Tibial artery (tissue), 4 donors: ENCODE data around the gene RND2.

ENCODE experiments used
- DNase-seq, 2 donors: peaks; one replicate each; pipeline ENCODE4 v3.0.0-alpha.2; 2019
- H3K27ac ChIP-seq, 2 donors: fragments of 200-600 bp; sonication (generic) in 1 of 2; 1 replicate in 1 of 2; 2 replicates in 1 of 2; pipeline ENCODE4 v1.5.1; 2018 to 2019; ENCODE audit warnings: mild to moderate bottlenecking in 1 of 2
- H3K27me3 ChIP-seq, 2 donors: fragments of 200-600 bp; sonication (generic) in 1 of 2; one replicate each; pipeline versions ENCODE4 v1.5.1 to v1.6.0; 2016 to 2019
- H3K36me3 ChIP-seq, 3 donors: fragments of 200-600 bp; sonication (generic) in 2 of 3; one replicate each; pipeline ENCODE4 v1.5.1; 2016 to 2019; ENCODE audit warnings: mild to moderate bottlenecking in 2 of 3
- H3K4me1 ChIP-seq, 4 donors: fragments of 200-600 bp; sonication (generic) in 2 of 4; 1 replicate in 3 of 4; 2 replicates in 1 of 4; pipeline ENCODE4 v1.5.1; 2016 to 2019
- H3K4me3 ChIP-seq, 2 donors: fragments of 200-600 bp; sonication (generic) in 1 of 2; 1 replicate in 1 of 2; 2 replicates in 1 of 2; pipeline ENCODE4 v1.5.1; 2018 to 2019; ENCODE audit warnings: mild to moderate bottlenecking in 2 of 2
- H3K9me3 ChIP-seq, 3 donors: fragments of 200-600 bp; sonication (generic) in 1 of 3; one replicate each; pipeline ENCODE4 v1.5.1; 2016 to 2019
- intact Hi-C: fragments of 100-400 bp; cut with DNase I; formaldehyde crosslinking; loops from one replicate; pipeline ENCODE4 v1.15.0; 2023; ENCODE audit warnings: low total_unique reads
- TF ChIP-seq, protein P1 (sequence below), 2 experiments: fragments of 200-600 bp in 1 of 2; fragments of 450-650 bp in 1 of 2; IDR thresholded peaks; one replicate each; pipeline ENCODE4 v1.5.1; 2017 to 2019; ENCODE audit warnings: antibody characterized with exemption in 2 of 2, mild to moderate bottlenecking in 1 of 2, moderate library complexity in 1 of 2

Gene RND2

DNA sequence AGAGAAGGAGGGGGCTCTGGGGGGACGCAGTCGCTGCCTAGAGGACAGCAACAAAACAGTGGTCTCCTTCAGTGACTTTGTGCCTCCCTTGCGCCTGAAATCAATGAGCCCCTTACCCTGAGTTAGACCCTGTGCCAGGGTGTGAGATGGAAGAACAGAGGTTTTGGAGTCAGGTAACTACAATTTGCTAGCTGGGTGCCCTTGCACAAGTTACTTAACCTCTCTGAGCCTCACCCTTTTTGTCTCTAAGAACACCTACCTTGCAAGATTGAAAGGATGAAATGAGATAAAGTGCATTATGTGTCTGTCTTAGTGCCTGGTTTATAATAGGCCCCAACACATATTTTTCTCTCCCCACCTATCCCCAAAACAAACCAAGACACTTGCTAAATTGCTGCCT lies 9.9 kb downstream of the RND2 start:
- Histone ChIP-seq H3K9me3 (no peaks in the 10 kb centered on the region), H3K4me1 (no peaks in the 10 kb centered on the region), H3K27ac (no peak overlapping the region), H3K36me3 (no peaks in the 10 kb centered on the region), H3K4me3 (no peak overlapping the region), H3K27me3 (no peaks in the 10 kb centered on the region)
- TF ChIP-seq, protein P1, sequence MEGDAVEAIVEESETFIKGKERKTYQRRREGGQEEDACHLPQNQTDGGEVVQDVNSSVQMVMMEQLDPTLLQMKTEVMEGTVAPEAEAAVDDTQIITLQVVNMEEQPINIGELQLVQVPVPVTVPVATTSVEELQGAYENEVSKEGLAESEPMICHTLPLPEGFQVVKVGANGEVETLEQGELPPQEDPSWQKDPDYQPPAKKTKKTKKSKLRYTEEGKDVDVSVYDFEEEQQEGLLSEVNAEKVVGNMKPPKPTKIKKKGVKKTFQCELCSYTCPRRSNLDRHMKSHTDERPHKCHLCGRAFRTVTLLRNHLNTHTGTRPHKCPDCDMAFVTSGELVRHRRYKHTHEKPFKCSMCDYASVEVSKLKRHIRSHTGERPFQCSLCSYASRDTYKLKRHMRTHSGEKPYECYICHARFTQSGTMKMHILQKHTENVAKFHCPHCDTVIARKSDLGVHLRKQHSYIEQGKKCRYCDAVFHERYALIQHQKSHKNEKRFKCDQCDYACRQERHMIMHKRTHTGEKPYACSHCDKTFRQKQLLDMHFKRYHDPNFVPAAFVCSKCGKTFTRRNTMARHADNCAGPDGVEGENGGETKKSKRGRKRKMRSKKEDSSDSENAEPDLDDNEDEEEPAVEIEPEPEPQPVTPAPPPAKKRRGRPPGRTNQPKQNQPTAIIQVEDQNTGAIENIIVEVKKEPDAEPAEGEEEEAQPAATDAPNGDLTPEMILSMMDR (IDR thresholded peaks at IDR 0.05): no peak
- intact Hi-C loops: no loop called here
- no peak for DNase-seq

DNA sequence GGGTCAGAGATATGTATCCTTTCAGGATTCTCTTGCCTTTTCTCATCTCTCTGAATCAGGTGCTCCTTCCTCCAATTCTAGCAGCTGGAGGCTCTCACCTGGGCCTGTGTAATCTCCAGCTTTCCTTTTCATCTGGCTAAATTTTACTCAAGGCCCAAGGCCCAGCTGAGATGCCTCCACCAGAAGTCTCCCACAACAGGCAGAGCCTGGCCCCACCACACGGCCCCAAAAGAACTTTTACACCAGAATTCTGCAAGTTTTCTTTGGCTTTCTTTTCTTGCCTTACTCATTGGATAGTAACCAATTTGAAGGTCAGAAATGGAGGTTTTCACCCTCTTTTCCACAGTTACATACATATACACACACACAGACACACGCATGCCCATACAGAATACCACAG lies 14.6 kb downstream of the RND2 start:
- Histone ChIP-seq H3K27me3 (no peaks in the 10 kb centered on the region), H3K4me3 (no peak overlapping the region), H3K4me1 (no peaks in the 10 kb centered on the region), H3K9me3 (no peaks in the 10 kb centered on the region), H3K27ac (no peak overlapping the region), H3K36me3 (no peaks in the 10 kb centered on the region)
- TF ChIP-seq, protein P1 (IDR thresholded peaks at IDR 0.05): no peak
- intact Hi-C loops: no loop called here
- no peak for DNase-seq

DNA sequence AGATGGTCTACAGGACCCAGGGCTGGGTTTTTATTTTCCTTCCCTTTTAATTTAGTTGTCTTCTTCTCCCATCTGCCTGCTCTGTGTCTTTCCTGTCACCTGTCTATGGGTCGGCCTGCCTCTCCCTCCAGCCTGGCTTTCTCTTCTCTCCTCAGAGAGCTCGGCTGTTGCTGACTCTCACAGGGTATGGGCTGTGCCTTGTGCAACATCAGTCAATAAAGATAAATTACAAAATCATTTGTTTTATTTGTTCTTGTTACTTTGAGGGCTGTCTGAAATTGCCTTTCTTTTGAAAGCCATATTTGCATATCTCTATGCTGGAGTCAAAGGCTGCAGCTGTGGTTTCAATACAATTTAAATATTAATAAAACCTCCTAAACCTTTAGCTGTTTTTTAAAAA lies 15.6 kb downstream of the RND2 start:
- no peak overlapping the region for H3K27ac ChIP-seq

DNA sequence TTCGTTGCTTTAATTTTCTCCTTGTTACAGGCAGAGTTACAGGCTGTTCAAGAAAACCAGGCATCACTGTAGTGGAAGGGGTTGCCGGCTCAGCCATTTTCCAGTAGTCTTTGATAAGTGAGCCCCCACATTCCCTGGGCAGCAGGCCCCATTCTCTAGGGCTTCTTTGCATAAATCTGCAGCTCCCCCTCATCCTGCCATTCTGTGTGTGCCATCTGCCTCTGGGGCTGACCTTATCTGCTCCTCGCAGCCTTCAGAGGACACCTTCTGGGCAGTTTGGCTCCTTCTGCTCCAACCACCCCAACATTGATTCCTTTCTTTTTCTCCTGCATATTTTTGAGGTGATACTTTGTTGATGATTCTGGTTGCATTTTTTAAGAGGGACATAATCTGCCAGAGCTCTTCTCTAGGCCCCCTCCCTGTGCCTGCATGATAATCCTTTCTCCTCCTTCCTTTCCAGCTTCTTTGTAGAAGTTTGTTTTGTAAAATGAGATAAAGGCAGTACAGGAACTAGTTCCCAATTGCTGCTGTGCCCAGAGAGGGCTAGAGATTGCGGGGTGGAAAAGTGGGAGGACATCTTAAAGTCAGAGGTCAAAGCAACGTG lies 17.1 kb downstream of the RND2 start:
- Histone ChIP-seq H3K27me3 (no peaks in the 10 kb centered on the region), H3K4me3 (no peak overlapping the region), H3K4me1 (no peaks in the 10 kb centered on the region), H3K36me3 (no peaks in the 10 kb centered on the region), H3K27ac (no peak overlapping the region), H3K9me3 (no peaks in the 10 kb centered on the region)
- no peak for DNase-seq
- TF ChIP-seq, protein P1 (IDR thresholded peaks at IDR 0.05): no peak
- intact Hi-C loops: no loop called here

More for the DNA sequence above, 15.6 kb downstream of the RND2 start:
- Histone ChIP-seq H3K27me3 (no peaks in the 10 kb centered on the region), H3K36me3 (no peaks in the 10 kb centered on the region), H3K9me3 (no peaks in the 10 kb centered on the region), H3K4me3 (no peak overlapping the region), H3K4me1 (no peaks in the 10 kb centered on the region)
- TF ChIP-seq, protein P1 (IDR thresholded peaks at IDR 0.05): no peak
- no peak for DNase-seq
- intact Hi-C loops: no loop called here

DNA sequence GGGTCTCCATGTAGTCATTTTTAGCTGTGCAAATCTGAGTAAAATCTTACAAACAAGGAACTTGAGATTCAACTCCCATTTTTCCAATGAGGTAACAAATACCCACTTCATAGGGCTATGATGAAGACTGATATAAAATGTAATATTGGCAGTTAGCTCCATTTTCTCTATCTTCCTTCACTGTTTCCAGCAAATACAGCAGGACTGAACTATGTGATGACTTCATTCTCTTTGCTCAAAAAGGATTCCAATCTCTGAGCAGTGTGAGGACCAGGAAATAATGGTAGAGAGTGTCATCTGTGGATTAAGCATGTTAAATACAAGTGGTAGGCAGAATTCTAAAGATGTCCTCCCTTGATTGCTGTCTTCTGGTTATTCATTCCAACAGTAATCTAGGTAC lies 18.3 kb downstream of the RND2 start:
- DNase-seq: no peak
- H3K36me3 ChIP-seq: no peaks in the 10 kb centered on the region
- TF ChIP-seq, protein P1 (IDR thresholded peaks at IDR 0.05): no peak
- H3K4me3 ChIP-seq: no peak overlapping the region
- no peak overlapping the region for H3K27ac ChIP-seq
- H3K27me3 ChIP-seq: no peaks in the 10 kb centered on the region
- H3K4me1 ChIP-seq: no peaks in the 10 kb centered on the region
- intact Hi-C loops: no loop called here
- no peaks in the 10 kb centered on the region for H3K9me3 ChIP-seq

DNA sequence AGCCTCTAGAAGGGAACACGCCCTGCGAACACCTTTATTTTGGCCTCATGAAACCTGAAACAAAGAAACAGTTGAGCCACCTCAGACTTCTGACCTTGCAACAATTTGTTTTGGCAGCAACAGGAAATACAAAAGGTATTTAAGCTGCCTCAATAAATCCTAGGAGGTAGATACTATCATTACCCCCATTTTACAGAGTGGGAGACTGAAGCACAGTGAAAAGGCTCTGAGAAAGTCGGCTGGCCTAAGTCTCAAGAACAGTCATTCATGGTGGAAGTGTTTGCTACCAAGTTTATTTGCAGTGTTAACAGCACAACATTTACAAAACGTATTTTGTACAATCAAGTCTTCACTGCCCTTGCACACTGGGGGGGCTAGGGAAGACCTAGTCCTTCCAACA lies 19.0 kb downstream of the RND2 start:
- H3K36me3 ChIP-seq: no peaks in the 10 kb centered on the region
- no peaks in the 10 kb centered on the region for H3K27me3 ChIP-seq
- intact Hi-C loops: no loop called here
- no peak for DNase-seq
- H3K4me3 ChIP-seq: no peak overlapping the region
- no peaks in the 10 kb centered on the region for H3K4me1 ChIP-seq
- TF ChIP-seq, protein P1 (IDR thresholded peaks at IDR 0.05): no peak
- H3K27ac ChIP-seq: no peak overlapping the region
- no peaks in the 10 kb centered on the region for H3K9me3 ChIP-seq
